Embryonic facial prominence (tissue), 1 donor: ENCODE data around the gene PHACTR4.
A peak's percentile ranks its signal among the peaks of the same experiment; 100 is the strongest.
"Not testable (repeated sequence)": the region's sequence is repeated elsewhere in the genome, so short reads cannot be mapped to it uniquely, and the experiment has no call there.

Source experiments
- DNase-seq: peaks from one replicate; pipeline ENCODE4 v3.0.0-alpha.2; 2016; ENCODE audit errors: extremely low spot score

PHACTR4 gene

DNA sequence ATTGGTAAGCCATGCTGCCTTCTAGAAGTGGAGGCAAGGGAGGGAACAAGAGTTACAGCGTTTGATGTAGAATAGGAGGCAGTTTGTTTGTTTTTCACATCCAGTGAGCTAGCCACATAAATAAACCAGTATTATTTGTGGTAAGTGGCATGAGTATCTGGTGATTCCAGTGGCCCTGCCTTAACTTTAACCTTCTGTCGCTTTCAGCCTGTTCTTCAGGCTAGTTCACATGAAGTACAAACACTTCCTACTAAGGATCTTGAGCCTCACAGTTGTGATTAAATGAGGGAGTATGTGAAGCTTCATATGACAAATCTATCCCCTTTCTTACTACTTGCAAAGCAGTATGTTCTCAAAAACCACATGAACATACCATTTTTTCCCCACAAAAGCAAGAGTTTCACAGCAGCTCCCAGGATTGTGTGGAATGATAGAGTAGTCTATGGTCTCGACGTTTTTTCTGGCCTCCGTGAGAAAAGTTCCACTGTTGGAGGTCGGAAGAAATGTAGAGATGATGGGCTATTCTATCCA lies 59.5 kb downstream of the PHACTR4 start:
- no peak for DNase-seq

- DNase-seq: no peak
Observed at GRCh38 chr1:28436211-28436769, 66.8 kb downstream of the PHACTR4 start.

GRCh38 chr1:28437264-28437923 lies 67.9 kb downstream of the PHACTR4 start:
- DNase-seq: no peak

- DNase-seq: peak; percentile 30
Observed at GRCh38 chr1:28437924-28438699, 68.6 kb downstream of the PHACTR4 start.

DNA sequence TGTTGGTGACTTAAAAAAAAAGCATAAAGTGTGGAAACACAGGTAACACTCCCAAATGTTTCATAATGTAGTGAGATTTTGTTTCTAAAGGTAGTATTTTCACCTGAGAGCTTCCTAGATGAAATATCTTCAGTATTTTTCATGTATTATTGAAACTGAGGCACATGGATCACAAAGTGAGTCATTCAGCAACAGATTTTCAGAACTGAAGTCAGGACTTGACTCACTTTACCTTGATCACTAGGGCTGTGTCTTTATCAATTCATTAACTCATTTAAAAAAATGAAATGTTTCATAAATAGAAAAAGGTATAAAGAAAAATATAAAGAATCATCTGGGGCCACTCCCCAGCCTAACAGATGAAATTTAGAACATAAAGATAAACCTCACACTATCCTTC lies 69.8 kb downstream of the PHACTR4 start:
- no peak for DNase-seq

DNA sequence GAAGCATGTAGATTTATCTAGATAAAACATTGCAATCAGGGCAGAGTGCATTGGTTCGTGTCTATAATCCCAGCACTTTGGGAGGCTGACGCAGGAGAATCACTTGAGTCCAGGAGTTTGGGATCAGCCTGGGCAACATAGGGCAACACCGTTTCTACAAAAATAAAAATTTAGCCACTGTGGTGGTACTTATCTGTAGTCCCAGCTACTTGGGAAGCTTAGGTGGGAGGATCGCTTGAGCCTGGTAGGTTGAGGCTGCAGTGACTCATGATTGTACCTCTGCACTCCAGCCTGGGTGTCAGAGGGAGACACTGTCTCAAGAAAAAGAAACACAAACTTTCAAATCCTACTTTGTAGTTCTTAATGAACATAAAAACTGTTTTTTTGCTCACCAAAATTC lies 72.1 kb downstream of the PHACTR4 start:
- DNase-seq: no peak

DNA sequence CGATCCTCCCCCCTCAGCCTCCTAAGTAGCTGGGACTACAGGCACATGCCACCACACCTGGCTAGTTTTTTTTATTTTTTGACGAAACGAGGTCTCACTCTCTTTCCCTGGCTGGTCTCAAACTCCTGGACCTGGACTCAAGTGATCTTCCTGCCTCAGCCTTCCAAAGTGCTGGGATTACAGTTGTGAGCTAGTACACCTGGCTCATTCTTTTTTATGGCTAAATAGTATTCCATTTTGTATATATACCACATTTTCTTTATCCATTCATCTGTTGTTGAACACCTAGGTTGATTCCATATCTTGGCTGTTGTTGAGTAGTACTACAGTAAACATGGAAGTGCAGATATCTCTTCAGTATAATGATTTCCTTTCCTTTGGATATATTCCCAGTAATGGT lies 74.0 kb downstream of the PHACTR4 start:
- no peak for DNase-seq

GRCh38 chr1:28447679-28448078 lies 78.1 kb downstream of the PHACTR4 start:
- DNase-seq: no peak

- not testable (repeated sequence) for DNase-seq
Observed at GRCh38 chr1:28448094-28448611, 78.6 kb downstream of the PHACTR4 start.

- no peak for DNase-seq
Observed at GRCh38 chr1:28449904-28450303, 80.4 kb downstream of the PHACTR4 start.

GRCh38 chr1:28450561-28450960 lies 81.0 kb downstream of the PHACTR4 start:
- DNase-seq: no peak

GRCh38 chr1:28451011-28451410 lies 81.5 kb downstream of the PHACTR4 start:
- DNase-seq: no peak

GRCh38 chr1:28456078-28456477 lies 86.5 kb downstream of the PHACTR4 start:
- no peak for DNase-seq

DNA sequence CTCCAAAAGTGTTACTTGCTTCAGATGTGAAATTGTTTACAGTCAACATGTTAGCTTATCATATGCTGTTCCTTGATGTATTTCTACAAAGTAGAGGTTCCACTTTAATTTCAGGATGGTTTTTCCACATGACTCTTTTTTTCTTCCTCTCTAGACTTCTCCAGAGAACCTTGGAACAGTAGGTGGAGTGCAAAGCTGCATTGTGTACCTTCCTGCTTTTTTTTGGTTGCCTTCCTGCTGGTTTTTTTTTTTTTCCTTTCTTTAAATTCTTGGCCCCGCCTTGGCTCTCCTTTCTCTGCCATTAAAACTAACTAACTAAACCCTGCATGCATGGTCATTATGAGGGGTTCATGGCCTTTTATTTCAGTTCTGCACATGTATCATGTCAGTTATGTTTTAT lies 88.1 kb downstream of the PHACTR4 start:
- DNase-seq: no peak

- DNase-seq: no peak
Observed at GRCh38 chr1:28458237-28459228, 89.0 kb downstream of the PHACTR4 start.

DNA sequence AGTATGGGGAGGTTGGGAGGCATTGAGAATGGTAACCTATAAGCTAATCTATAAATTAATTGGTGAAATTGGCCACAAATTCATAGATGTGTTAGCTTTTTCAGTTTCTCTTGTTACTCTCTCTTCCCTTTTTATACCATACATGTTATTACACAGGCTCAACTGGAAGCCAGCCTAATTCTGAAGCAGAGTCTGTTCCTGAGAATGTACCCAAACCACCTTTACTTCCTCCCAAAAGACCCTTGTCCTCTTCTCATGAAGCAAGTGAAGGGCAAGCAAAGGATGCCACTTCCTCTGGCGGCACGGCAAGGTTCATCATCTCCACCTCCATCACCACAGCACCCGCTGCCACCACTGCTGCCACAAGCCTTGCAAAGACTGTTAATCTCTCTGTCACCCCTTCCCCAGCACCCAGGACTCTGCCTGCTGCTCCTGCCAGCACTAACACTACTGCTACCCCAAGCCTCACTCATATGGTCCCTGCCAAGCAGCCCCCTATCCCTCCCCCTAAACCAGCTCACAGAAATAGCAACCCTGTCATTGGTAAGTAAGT lies 96.8 kb downstream of the PHACTR4 start:
- no peak for DNase-seq

DNA sequence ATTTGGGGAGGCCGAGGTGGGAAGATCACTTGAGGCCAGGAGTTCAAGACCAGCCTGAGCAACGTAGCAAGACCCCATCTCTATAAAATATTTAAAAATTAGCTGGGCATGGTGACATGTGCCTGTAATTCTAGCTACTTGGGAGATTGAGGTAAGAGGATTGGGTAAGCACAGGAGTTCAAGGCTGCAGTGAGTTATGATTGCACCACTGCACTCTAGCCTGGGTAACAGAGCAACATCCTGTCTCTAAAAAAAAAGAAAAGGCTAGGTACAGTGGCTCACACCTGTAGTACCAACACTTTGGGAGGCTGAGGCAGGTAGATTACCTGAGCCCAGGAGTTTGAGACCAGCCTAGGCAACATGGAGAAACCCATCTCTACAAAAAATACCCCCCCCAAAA lies 100.6 kb downstream of the PHACTR4 start:
- DNase-seq: no peak

DNA sequence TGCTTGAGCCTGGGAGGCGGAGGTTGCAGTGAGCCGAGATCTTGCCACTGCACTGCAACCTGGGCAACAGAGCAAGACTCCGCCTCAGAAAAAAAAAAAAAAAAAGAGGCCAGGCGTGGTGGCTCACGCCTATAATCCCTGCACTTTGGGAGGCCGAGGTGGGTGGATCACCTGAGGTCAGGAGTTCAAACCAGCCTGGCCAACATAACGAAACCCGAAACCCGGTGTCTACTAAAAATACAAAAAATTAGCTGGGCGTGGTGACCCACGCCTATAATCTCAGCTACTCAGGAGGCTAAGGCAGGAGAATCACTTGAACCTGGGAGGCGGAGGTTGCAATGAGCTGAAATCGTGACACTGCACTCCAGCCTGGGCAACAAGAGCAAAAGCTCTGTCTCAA lies 110.0 kb downstream of the PHACTR4 start:
- not testable (repeated sequence) for DNase-seq

DNA sequence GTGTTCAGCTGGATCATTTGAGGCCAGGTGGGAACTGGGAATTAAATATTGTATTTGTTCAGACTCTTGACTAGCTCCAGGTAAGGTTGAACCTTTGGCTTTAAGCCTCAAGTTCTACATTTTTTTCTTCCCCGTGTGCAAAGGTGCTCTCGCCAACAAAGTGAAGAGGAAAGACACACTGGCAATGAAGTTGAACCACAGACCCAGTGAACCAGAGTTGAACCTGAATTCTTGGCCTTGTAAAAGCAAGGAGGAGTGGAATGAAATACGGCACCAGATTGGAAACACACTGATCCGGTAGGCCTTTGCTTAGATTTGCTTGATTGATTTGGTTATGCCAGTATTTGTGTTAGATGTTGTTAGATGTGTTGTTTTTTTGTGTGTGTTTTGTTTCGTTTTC lies 110.8 kb downstream of the PHACTR4 start:
- DNase-seq: no peak

GRCh38 chr1:28482138-28482537 lies 112.6 kb downstream of the PHACTR4 start:
- DNase-seq: no peak

DNA sequence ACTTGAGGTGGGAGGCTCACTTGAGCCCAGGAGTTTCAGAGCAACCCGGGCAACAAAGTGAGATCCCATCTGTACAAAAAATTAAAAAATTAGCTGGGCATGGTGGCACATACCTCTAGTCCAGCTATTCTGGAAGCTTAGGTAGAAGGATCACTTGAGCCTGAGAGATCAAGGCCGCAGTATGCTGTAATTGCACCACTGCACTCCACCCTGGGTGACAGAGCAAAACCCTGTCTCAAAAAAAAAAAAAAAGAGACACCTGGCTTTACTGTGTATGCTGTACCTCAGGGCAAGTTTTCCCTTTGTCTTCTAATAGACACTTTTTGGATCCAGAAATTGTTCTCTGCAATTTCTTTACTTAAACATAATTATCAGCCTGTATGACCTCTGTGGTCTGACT lies 113.2 kb downstream of the PHACTR4 start:
- no peak for DNase-seq
